Activated CD4-positive, alpha-beta T cell treated with anti-CD3 and anti-CD28 coated beads, Interleukin-2, amount 10 ng/mL, durations not matched to agents 24 days and 14 days (primary cell): ENCODE results near the gene MAGI3. TPM values are rescaled to one million over a fixed set of nuclear protein-coding genes. Genes with fewer than 3 reads are reported as not detected.
"Not testable (repeated sequence)": the region's sequence is repeated elsewhere in the genome, so short reads cannot be mapped to it uniquely, and the experiment has no call there.

Experiments
- DNase-seq: peaks from one replicate; pipeline ENCODE4 v3.0.0; 2022
- H3K27ac Mint-ChIP-seq: one replicate; pipeline ENCODE4 v1.8.0; 2022; ENCODE audit warnings: mild to moderate bottlenecking, mixed read lengths
- H3K27me3 Mint-ChIP-seq: one replicate; pipeline ENCODE4 v1.8.0; 2022; ENCODE audit warnings: mixed read lengths
- H3K36me3 Mint-ChIP-seq: one replicate; pipeline ENCODE4 v1.8.0; 2022; ENCODE audit warnings: low read depth, mild to moderate bottlenecking, mixed read lengths
- H3K4me1 Mint-ChIP-seq: one replicate; pipeline ENCODE4 v1.8.0; 2021; ENCODE audit warnings: mixed read lengths
- H3K4me3 Mint-ChIP-seq: one replicate; pipeline ENCODE4 v1.8.0; 2022; ENCODE audit warnings: mild to moderate bottlenecking, moderate library complexity, mixed read lengths
- H3K9me3 Mint-ChIP-seq: one replicate; pipeline ENCODE4 v1.8.0; 2021; ENCODE audit warnings: mixed read lengths
- intact Hi-C: fragments of 100-400 bp; cut with micrococcal nuclease; formaldehyde crosslinking; loops from one replicate; pipeline ENCODE4 v1.15.1; 2023
- total RNA-seq: library from RNA; stranded (reverse); gene quantifications from 2 replicates; pipeline ENCODE4 v1.2.3, GENCODE V29; 2022

Gene MAGI3
- total RNA-seq, 1 donor from 2014 or later, result 3.8 TPM

- Mint-ChIP-seq H3K27me3 (no peaks in the 10 kb centered on the region), H3K4me3 (no peak overlapping the region), H3K36me3 (no peaks in the 10 kb centered on the region), H3K9me3 (no peaks in the 10 kb centered on the region), H3K4me1 (no peaks in the 10 kb centered on the region), H3K27ac (no peak overlapping the region)
- no peak for DNase-seq
- intact Hi-C loops, result no loop called here
Measured at GRCh38 chr1:113439277-113439670, 49.0 kb downstream of the MAGI3 start.

GRCh38 chr1:113442131-113442530 is 51.8 kb downstream of the MAGI3 start:
- H3K4me1 Mint-ChIP-seq, result no peaks in the 10 kb centered on the region

GRCh38 chr1:113444857-113445256 is 54.5 kb downstream of the MAGI3 start:
- intact Hi-C loops, result no loop called here

More at GRCh38 chr1:113442131-113442530, 51.8 kb downstream of the MAGI3 start:
- no peaks in the 10 kb centered on the region for H3K27me3 Mint-ChIP-seq
- intact Hi-C loops, result no loop called here
- DNase-seq, result no peak
- H3K27ac Mint-ChIP-seq, result no peak overlapping the region
- H3K4me3 Mint-ChIP-seq, result no peak overlapping the region
- peaks cover 4% of the 10 kb centered on the region for H3K9me3 Mint-ChIP-seq
- H3K36me3 Mint-ChIP-seq, result no peaks in the 10 kb centered on the region

DNA sequence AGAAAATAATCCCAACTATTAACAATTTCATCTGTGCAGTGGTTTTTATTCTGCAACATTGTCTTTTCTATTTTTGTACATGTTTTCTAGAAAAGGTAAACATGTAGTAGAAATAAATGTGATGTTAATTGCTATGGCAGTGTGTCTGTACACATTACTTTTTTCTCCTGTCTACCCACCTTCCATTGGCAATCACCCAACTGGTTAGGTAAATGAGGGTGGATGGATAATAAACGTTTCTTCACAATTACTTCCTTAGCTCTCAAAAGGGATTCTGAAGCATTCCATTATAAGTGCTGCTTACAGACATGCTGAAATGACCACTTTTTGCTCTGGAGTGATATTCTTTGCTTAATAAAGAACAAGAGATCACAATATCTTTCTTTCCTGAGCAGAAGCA is 61.4 kb downstream of the MAGI3 start:
- no peak overlapping the region for H3K4me3 Mint-ChIP-seq
- no peaks in the 10 kb centered on the region for H3K36me3 Mint-ChIP-seq
- no peak for DNase-seq
- no peaks in the 10 kb centered on the region for H3K9me3 Mint-ChIP-seq
- peaks cover 4% of the 10 kb centered on the region for H3K27me3 Mint-ChIP-seq
- H3K27ac Mint-ChIP-seq, result no peak overlapping the region
- no peaks in the 10 kb centered on the region for H3K4me1 Mint-ChIP-seq
- intact Hi-C loops, result loop anchor here (2.0 kb wide), 1 partner anchor 311 kb away; no protein-coding TSS in a partner anchor

More at GRCh38 chr1:113444857-113445256, 54.5 kb downstream of the MAGI3 start:
- Mint-ChIP-seq H3K9me3 (peaks cover 4% of the 10 kb centered on the region), H3K4me3 (no peak overlapping the region), H3K27ac (no peak overlapping the region), H3K36me3 (no peaks in the 10 kb centered on the region), H3K27me3 (no peaks in the 10 kb centered on the region), H3K4me1 (no peaks in the 10 kb centered on the region)
- no peak for DNase-seq

DNA sequence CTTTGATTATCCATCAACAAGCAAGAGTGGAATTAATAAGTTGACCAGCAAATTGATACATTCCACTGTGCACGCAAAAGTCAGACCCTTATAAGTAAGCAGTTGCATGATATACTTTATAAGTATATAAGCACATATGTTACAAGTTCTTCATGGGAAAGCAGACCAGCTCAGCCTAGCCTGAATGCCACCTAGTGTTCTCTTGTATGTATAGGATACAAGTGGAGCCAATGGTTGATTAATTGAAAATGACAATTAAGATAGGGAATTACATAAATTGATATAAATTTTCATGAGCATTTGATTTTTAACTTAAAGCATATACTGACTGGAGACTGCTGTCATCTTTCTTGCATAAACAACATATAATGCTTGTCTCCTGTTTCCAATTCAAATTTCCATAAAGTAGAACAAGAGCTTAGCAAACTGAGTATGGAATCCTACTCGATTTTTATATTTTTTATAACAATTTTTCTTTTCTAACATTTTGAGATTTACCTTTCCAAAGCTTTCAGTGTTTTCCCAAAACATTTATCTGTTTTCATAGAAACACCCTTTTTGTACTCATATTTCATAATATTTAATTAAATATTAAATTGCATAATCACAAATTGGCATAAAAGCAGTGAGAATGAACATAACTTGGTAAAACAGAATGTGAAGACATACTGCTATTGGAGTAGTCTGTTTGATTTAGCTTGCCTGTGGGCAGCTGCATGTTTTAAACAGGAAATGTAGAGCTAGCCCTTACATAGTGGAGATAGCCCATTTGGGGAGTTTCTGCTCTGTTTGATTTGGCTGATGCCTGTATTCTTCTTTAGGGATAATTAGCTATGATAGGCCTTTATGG is 62.8 kb downstream of the MAGI3 start:
- no peak overlapping the region for H3K27ac Mint-ChIP-seq

DNA sequence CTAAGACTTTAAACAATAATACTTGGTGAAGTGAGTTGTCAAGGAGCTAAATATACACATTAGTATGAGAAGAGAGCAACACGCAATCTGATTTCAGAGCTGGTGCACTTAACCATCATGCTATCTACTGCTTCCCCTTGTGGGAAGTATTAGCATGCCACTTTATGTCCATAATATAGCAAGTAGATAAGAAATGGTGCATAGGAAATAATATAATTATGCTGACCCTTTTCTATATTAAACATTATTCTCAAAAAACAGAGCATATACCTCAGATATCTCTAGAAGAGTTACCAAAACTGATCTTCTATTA is 63.4 kb downstream of the MAGI3 start:
- Mint-ChIP-seq H3K27me3 (peaks cover 4% of the 10 kb centered on the region), H3K9me3 (peaks cover 5% of the 10 kb centered on the region), H3K4me3 (no peak overlapping the region), H3K36me3 (no peaks in the 10 kb centered on the region), H3K4me1 (no peaks in the 10 kb centered on the region), H3K27ac (no peak overlapping the region)
- intact Hi-C loops, result loop anchor here (2.0 kb wide), 1 partner anchor 313 kb away; no protein-coding TSS in a partner anchor
- DNase-seq, result no peak

More for the DNA sequence above, 62.8 kb downstream of the MAGI3 start:
- Mint-ChIP-seq H3K36me3 (no peaks in the 10 kb centered on the region), H3K27me3 (peaks cover 4% of the 10 kb centered on the region), H3K9me3 (peaks cover 5% of the 10 kb centered on the region), H3K4me3 (no peak overlapping the region), H3K4me1 (no peaks in the 10 kb centered on the region)
- intact Hi-C loops, result loop anchor here (2.0 kb wide), 1 partner anchor 312 kb away; no protein-coding TSS in a partner anchor
- peak; percentile 58 for DNase-seq

GRCh38 chr1:113455374-113455773 is 65.1 kb downstream of the MAGI3 start:
- Mint-ChIP-seq H3K27ac (no peak overlapping the region), H3K4me3 (no peak overlapping the region), H3K9me3 (peaks cover 5% of the 10 kb centered on the region), H3K4me1 (no peaks in the 10 kb centered on the region), H3K36me3 (no peaks in the 10 kb centered on the region), H3K27me3 (peaks cover 4% of the 10 kb centered on the region)
- intact Hi-C loops, result no loop called here
- no peak for DNase-seq

- H3K27me3 Mint-ChIP-seq, result no peaks in the 10 kb centered on the region
- intact Hi-C loops, result no loop called here
- DNase-seq, result no peak
- H3K36me3 Mint-ChIP-seq, result no peaks in the 10 kb centered on the region
- peaks cover 10% of the 10 kb centered on the region for H3K9me3 Mint-ChIP-seq
- H3K4me3 Mint-ChIP-seq, result no peak overlapping the region
- no peaks in the 10 kb centered on the region for H3K4me1 Mint-ChIP-seq
- H3K27ac Mint-ChIP-seq, result no peak overlapping the region
Measured at GRCh38 chr1:113456967-113457366, 66.7 kb downstream of the MAGI3 start.

DNA sequence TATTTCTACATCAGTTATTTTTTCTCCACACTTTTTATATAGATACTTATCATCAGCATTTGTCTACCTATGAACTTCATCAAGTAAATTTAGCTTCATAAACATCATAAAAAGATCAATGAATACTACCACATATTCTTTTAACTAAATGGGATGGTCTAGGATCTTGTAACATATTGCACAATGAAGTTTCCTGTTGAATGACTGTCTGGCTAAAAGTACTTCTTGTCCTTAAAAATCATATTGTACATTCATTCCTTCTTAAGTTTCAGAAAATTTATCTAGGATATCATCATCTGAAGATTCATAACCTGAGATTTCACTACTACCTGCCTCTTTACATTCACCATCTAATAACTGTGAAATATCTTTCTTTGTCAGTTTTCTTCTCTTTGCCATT is 69.0 kb downstream of the MAGI3 start:
- no peaks in the 10 kb centered on the region for H3K36me3 Mint-ChIP-seq
- DNase-seq, result no peak
- no peaks in the 10 kb centered on the region for H3K27me3 Mint-ChIP-seq
- H3K4me1 Mint-ChIP-seq, result no peaks in the 10 kb centered on the region
- H3K9me3 Mint-ChIP-seq, result peaks cover 10% of the 10 kb centered on the region
- intact Hi-C loops, result no loop called here
- no peak overlapping the region for H3K27ac Mint-ChIP-seq
- no peak overlapping the region for H3K4me3 Mint-ChIP-seq

DNA sequence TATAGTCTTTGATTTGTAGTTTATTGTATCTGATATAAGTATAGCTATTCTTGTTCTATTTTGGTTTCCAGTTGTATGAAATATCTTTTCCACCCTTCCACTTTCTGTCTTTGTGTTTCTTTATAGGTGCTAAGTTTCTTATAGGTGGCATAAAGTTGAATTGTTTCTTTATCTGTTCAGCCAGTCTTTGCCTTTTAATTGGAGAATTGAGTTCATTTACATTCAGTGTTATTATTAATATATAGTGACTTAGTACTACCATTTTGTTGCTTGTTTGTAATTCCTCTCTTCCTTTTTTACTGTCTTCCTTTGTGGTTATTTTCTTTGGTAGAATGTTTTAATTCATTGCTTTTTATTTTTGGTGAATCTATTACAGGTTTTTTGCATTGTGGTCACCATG is 77.7 kb downstream of the MAGI3 start:
- no peak for DNase-seq
- Mint-ChIP-seq H3K27me3 (no peaks in the 10 kb centered on the region), H3K4me3 (no peak overlapping the region), H3K9me3 (peaks cover 12% of the 10 kb centered on the region), H3K27ac (no peak overlapping the region), H3K4me1 (no peaks in the 10 kb centered on the region), H3K36me3 (no peaks in the 10 kb centered on the region)
- intact Hi-C loops, result no loop called here

- H3K27me3 Mint-ChIP-seq, H3K4me1 Mint-ChIP-seq, DNase-seq, H3K27ac Mint-ChIP-seq, intact Hi-C loops, H3K36me3 Mint-ChIP-seq, H3K4me3 Mint-ChIP-seq: not testable (repeated sequence)
- peaks cover 43% of the 10 kb centered on the region for H3K9me3 Mint-ChIP-seq
Measured at GRCh38 chr1:113478427-113479195, 88.3 kb downstream of the MAGI3 start.

DNA sequence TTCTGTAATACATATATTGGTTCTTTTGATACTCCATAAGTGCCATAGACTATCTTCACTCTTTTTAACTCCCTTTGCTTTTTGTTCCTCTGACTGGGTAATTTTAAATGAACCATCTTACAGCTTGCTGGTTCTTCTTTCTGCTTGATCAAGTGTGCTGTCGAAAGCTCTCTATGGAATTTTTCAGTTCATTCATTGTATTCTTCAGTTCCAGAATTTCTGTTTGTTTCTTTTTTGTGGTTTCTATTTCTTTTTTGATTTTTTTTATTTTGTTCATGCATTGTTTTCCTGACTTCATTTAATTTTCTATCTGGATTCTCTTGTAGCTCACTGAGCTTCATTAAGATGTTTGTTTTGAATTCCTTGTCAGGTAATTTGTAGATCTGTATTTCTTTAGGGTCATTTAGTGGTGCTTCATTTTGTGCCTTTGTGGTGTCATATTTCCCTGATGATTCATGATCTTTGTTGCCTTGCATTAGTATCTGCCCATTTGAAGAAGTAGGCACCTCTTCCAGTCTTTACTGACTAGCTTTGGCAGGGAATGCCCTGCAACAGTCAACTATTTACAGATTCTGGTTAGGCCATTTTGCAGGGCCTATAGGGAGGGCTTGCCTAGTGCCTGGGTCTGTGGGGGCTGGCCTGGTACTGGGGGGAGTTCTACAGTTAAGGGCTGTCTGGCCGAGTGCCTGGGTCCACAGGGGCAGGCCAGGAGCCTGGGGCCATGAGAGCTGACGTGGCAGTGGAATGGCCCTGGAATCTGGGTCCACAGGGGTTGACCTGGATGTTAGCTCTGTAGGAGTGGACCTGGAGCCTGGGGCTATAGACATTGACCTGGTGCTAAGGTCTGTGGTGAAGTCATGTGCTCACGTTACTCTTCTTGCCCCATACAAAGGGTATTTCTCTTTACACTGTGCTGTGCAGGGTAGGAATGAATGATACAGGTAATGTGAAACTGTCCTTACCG is 89.7 kb downstream of the MAGI3 start:
- DNase-seq, result no peak
- H3K9me3 Mint-ChIP-seq, result peaks cover 39% of the 10 kb centered on the region
- H3K27ac Mint-ChIP-seq, result no peak overlapping the region
- intact Hi-C loops, result no loop called here
- no peaks in the 10 kb centered on the region for H3K4me1 Mint-ChIP-seq
- H3K27me3 Mint-ChIP-seq, result no peaks in the 10 kb centered on the region
- H3K36me3 Mint-ChIP-seq, result peaks cover 2% of the 10 kb centered on the region
- H3K4me3 Mint-ChIP-seq, result no peak overlapping the region

DNA sequence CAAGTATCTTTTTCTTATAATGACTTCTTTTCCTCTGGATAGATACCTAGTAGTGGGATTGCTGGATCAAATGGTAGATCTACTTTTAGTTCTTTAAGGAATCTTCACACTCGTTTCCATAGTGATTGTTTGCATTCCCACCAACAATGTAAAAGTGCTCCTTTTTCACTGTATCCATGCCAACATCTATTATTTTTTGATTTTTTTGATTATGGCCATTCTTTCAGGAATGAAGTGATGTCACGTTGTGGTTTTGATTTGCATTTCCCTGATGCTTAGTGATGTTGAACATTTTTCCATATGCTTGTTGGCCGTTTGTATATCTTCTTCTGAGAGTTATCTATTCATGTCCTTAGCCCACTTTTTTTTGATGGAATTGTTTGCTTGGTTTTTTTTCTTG is 94.8 kb downstream of the MAGI3 start:
- H3K4me1 Mint-ChIP-seq, H3K4me3 Mint-ChIP-seq, DNase-seq, H3K27ac Mint-ChIP-seq, H3K27me3 Mint-ChIP-seq, intact Hi-C loops, H3K36me3 Mint-ChIP-seq: not testable (repeated sequence)
- H3K9me3 Mint-ChIP-seq, result peaks cover 25% of the 10 kb centered on the region
